Activated T-helper 2 cell treated with anti-CD3 and anti-CD28 coated beads, Interferon-gamma antibody, Interleukin-2, Interleukin-4, amounts not matched to agents 10 μg/mL and 5 μg/mL and 100 μg/mL, durations not matched to agents 14 hours and 24 hours and 36 hours (primary cell): Measurements from ENCODE around the gene SALL1. TPM values are rescaled to one million over a fixed set of nuclear protein-coding genes. Genes with fewer than 3 reads are reported as not detected.

Source experiments
- DNase-seq: peaks from one replicate; pipeline ENCODE4 v3.0.0; 2021; ENCODE audit warnings: low spot score
- H3K27ac Mint-ChIP-seq: one replicate; pipeline ENCODE4 v1.8.0; 2021; ENCODE audit warnings: mixed read lengths
- H3K27me3 Mint-ChIP-seq: one replicate; pipeline ENCODE4 v1.8.0; 2021; ENCODE audit warnings: low read depth, mixed read lengths
- H3K36me3 Mint-ChIP-seq: one replicate; pipeline ENCODE4 v1.8.0; 2021; ENCODE audit warnings: low read depth, mixed read lengths
- H3K4me1 Mint-ChIP-seq: one replicate; pipeline ENCODE4 v1.8.0; 2021; ENCODE audit warnings: low read depth, mixed read lengths
- H3K4me3 Mint-ChIP-seq: one replicate; pipeline ENCODE4 v1.8.0; 2021; ENCODE audit warnings: low read depth, mild to moderate bottlenecking, moderate library complexity, mixed read lengths
- H3K9me3 Mint-ChIP-seq: one replicate; pipeline ENCODE4 v1.8.0; 2021; ENCODE audit warnings: mixed read lengths
- intact Hi-C: fragments of 100-400 bp; cut with micrococcal nuclease; formaldehyde crosslinking; loops from one replicate; pipeline ENCODE4 v1.15.1; 2023
- total RNA-seq: library from RNA; stranded (reverse); gene quantifications from 2 replicates; pipeline ENCODE4 v1.2.3, GENCODE V29; 2022

The SALL1 gene
- total RNA-seq, 1 donor from 2014 or later: not detected

DNA sequence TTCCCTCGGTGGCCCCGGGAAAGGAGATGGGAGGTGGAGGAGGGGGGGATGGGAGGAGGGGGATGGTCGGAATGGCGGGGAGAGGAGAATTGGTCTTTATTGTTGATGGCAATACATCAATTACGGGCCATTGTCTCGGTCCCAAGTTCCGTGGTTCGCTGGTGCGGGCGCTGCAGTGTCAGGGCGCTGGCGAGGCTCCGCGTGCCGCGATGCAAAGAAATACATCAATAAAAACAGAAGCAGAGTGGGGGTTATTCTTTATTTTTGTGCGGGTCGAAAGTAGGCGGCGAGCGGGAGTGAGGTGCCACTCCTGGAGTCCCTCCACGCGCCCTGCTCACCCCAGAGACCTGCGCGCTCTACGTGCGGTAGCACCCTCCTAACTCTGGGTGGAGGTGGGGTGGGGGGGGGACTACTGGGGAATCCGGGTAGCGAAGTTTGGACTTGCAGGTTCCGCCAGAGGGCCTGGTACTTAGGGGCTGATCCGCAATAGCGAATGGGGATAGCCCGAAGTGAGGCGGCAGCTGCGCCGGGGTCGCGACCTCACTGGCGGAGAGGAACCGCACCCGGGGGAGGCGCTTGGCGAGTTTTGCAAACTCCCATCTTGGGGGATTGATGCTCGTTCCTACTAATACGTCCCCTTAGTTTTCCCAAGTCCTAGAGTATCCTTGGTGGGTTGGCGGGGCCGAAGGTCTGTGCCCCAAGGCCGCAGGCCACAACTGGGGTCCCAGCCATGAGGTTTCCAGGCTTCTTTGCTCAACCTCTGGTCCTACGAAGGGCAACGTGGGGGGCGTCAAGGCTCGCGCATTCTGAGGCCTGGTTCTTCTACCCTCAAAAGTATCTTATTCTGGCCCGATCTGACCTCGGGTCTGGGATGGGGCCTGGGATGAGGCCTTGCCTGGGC is 3.5 kb upstream of the SALL1 start:
- intact Hi-C loops: loop anchor here (5.0 to 10.0 kb wide), 3 partner anchors 610 to 1877 kb away; partner anchors contain the start of gene TOX3
- Mint-ChIP-seq H3K36me3 (peaks cover 6% of the 10 kb centered on the region), H3K4me1 (no peaks in the 10 kb centered on the region), H3K27ac (no peak overlapping the region), H3K27me3 (peaks cover 58% of the 10 kb centered on the region), H3K9me3 (no peaks in the 10 kb centered on the region), H3K4me3 (no peak overlapping the region)
- DNase-seq: no peak

DNA sequence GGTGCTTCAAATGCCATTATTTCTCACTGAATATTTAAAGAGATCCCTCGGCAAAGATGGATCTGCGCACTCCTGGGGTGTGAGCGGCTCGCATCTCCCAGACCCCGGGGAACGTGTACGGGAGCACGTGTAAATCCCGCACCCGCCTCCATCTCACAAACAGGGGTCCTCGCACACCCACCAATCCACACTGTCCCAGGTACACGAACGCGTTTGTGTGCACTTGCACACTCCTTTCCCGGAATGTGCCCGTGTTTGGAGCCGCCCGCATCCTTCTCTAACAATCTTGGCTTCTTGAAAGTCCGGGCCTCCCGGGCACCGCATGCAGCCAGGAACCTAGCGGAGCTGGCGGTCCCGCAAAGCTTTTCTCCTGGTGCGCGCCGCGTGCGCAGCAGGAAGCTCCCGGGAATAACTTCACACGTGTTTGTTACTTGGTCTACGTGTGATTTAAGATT is 2.5 kb upstream of the SALL1 start:
- Mint-ChIP-seq H3K27ac (peak overlapping the region; percentile 26), H3K9me3 (no peaks in the 10 kb centered on the region), H3K4me1 (no peaks in the 10 kb centered on the region), H3K27me3 (peaks cover 67% of the 10 kb centered on the region), H3K36me3 (peaks cover 6% of the 10 kb centered on the region), H3K4me3 (no peak overlapping the region)
- intact Hi-C loops: loop anchor here (5.0 to 10.0 kb wide), 3 partner anchors 611 to 1876 kb away; partner anchors contain the start of gene TOX3
- DNase-seq: no peak

DNA sequence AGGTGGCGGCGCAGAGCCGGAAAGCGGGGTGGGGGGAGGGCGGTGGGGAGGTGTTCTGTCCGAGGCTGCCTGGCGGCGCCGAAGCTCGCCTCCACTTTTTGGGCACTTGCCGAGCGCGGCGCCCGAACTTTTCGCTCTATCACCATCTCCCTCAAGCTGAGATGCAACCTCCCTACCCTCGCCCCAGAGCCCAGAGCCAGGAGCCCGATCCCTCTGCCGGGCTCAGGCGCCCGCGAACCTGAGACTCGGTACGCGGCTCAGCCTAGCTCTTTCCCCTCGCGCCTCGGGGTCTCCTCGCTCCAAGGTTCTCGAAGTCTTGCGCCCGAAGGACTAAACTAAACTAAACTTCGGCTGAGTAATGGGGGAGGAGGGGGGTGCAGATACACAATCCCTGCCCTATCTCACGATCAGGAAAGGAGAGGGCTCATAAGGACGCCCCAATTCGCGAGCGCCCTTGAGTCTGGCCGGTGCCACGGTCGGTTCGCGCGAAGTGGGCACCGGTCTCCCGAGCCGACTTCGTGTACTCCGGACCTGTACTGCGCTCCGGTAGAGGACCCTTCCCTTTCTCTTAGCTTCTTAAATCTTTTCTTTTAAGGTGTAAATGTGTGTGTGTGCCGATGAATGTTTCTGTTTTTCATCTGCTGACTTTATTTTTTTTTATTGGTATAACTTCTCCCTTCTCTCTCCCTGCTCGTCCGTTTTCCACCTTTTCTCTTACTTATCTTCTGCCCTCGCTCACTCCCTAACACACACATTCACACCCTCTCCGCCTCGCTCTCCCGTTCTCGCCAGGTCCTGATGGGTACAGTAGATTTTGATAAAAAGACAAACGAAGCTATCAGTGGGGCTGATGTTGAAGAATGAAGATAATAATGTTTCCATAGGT is 1.9 kb upstream of the SALL1 start:
- peaks cover 71% of the 10 kb centered on the region for H3K27me3 Mint-ChIP-seq
- H3K36me3 Mint-ChIP-seq: peaks cover 6% of the 10 kb centered on the region
- DNase-seq: no peak
- H3K9me3 Mint-ChIP-seq: no peaks in the 10 kb centered on the region
- H3K27ac Mint-ChIP-seq: peak overlapping the region; percentile 38
- intact Hi-C loops: loop anchor here (5.0 to 10.0 kb wide), 3 partner anchors 612 to 1876 kb away; partner anchors contain the start of gene TOX3
- H3K4me1 Mint-ChIP-seq: no peaks in the 10 kb centered on the region
- H3K4me3 Mint-ChIP-seq: no peak overlapping the region

DNA sequence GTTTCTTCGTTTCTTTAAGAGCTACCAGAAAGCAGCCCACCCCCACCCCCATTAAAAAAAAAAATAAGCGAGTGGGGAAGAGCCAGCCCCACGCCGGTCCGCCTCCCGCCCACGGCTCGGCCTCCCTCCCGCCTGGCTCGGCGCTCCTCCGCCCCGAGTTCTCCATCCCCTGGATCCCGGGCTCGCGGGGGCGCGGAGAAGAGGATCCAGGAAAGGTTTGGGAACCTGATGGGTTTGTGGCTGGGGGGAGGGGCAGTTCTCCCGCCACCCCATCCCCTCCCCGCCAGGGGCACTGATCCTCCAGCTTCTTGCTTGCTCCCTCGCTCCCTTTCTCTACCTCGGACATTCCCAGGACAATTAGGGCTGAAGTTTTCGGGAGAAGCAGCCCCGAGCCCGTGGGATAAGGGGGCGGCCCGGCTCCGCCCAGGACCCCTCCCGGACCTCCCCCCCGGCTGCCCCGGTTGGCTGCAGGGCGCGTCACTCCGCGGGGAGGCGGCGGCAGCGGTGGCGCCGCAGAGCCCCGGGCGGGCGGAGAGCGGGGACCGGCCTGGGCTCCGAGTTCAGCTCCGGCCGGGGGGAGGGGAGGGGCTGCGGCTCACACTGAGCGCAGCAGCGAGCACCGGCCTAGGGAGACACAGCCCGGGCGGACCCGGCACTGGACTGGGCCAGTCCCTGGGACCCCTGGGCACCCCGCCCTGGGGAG is 1.0 kb upstream of the SALL1 start:
- H3K9me3 Mint-ChIP-seq: no peaks in the 10 kb centered on the region
- peaks cover 69% of the 10 kb centered on the region for H3K27me3 Mint-ChIP-seq
- no peak overlapping the region for H3K27ac Mint-ChIP-seq
- no peak overlapping the region for H3K4me3 Mint-ChIP-seq
- no peak for DNase-seq
- no peaks in the 10 kb centered on the region for H3K4me1 Mint-ChIP-seq
- peaks cover 6% of the 10 kb centered on the region for H3K36me3 Mint-ChIP-seq
- intact Hi-C loops: loop anchor here (5.0 to 10.0 kb wide), 3 partner anchors 613 to 1875 kb away; partner anchors contain the start of gene TOX3

DNA sequence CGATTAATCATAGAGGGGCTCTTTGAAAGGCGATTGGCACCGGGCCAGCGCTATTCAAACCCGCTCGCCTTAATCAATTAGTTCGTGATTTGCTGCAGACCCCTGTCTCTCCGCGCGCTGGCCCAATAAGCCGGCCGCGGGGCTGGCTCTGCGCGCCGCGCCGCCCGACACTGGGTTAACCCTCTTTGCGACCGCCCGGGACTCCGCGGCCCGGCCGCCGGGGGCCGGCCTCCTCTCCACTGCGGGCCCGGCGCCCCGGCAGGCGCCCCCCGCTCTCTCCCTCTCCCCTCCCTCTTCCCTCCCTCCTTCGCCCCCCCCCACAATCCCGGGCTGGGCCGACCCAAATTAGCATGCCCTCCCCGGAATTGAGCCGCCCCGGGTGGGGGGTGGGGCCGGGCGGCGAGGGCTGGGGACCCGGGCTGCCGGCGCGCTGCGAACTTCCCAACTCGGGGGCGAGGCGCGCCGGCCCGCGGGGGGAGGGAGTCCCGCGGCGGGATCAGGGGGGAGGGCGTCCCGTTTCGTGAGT is 428 bp upstream of the SALL1 start:
- peaks cover 6% of the 10 kb centered on the region for H3K36me3 Mint-ChIP-seq
- H3K27me3 Mint-ChIP-seq: peaks cover 67% of the 10 kb centered on the region
- DNase-seq: no peak
- no peaks in the 10 kb centered on the region for H3K4me1 Mint-ChIP-seq
- H3K9me3 Mint-ChIP-seq: no peaks in the 10 kb centered on the region
- H3K4me3 Mint-ChIP-seq: no peak overlapping the region
- intact Hi-C loops: loop anchor here (5.0 to 10.0 kb wide), 3 partner anchors 613 to 1874 kb away; partner anchors contain the start of gene TOX3
- no peak overlapping the region for H3K27ac Mint-ChIP-seq

DNA sequence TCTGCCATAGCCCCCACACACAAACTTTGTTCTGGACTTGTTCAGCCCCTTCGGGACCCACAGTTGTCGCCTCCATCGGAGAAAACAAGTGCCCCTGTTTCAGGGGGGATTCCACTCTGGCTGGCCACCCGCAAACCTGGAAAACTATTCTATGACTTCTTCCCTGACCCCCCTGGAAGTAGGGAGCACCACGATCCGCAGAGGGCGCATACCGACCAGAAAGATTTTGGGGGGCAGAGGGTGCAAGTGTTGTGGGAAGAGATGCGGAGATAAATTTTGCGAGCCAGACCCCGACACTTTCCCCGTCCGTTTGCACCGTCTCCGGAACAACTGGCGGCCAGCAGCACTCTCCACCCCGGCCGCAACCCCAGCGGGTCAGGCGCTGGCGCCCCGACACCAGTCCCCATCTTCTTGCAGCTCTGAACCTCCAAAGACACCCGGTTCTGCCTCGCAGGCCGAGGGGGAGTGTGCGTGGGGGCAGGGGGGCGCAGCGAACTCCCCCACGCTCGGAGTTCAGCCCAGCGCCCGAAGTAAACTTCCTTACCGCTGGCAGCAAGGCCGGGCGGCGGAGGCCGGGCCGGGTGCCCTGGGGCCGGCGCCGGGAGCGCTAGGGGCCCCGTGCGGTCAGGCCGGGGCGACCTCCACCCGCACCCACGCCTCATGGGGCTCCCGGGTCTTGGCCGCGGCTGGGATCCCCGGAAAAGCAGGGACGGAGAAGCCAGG is 744 bp downstream of the SALL1 start:
- no peak overlapping the region for H3K4me3 Mint-ChIP-seq
- H3K4me1 Mint-ChIP-seq: no peaks in the 10 kb centered on the region
- H3K27me3 Mint-ChIP-seq: peaks cover 68% of the 10 kb centered on the region
- H3K36me3 Mint-ChIP-seq: peaks cover 6% of the 10 kb centered on the region
- H3K9me3 Mint-ChIP-seq: no peaks in the 10 kb centered on the region
- intact Hi-C loops: loop anchor here (5.0 to 10.0 kb wide), 3 partner anchors 614 to 1873 kb away; partner anchors contain the start of gene TOX3
- no peak overlapping the region for H3K27ac Mint-ChIP-seq
- no peak for DNase-seq

DNA sequence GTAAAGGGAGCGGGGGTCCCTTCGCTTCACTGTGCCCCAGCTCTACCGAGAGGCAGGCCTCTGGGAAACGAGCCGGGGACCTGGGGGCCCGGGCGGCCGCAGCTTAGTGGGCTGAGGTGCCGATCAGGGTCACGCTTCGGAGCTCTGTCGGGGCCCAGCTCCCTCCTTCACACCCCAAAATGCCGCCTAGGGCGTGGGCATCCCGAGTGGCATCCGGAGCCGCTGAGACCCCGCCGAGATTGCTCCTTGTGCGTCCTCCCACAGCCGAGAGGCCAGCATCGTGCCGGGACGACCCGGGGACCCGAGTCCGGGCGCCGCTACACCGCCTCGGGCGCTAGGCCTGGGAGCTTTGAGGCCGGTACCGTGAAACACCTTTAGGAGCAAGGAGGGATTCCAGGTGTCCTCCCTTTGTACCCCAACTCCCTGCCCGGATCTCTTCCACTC is 1.3 kb downstream of the SALL1 start:
- H3K27me3 Mint-ChIP-seq: peaks cover 66% of the 10 kb centered on the region
- no peak for DNase-seq
- H3K4me3 Mint-ChIP-seq: no peak overlapping the region
- no peaks in the 10 kb centered on the region for H3K9me3 Mint-ChIP-seq
- no peaks in the 10 kb centered on the region for H3K4me1 Mint-ChIP-seq
- H3K27ac Mint-ChIP-seq: no peak overlapping the region
- intact Hi-C loops: loop anchor here (5.0 to 10.0 kb wide), 3 partner anchors 615 to 1872 kb away; partner anchors contain the start of gene TOX3
- H3K36me3 Mint-ChIP-seq: peaks cover 6% of the 10 kb centered on the region

DNA sequence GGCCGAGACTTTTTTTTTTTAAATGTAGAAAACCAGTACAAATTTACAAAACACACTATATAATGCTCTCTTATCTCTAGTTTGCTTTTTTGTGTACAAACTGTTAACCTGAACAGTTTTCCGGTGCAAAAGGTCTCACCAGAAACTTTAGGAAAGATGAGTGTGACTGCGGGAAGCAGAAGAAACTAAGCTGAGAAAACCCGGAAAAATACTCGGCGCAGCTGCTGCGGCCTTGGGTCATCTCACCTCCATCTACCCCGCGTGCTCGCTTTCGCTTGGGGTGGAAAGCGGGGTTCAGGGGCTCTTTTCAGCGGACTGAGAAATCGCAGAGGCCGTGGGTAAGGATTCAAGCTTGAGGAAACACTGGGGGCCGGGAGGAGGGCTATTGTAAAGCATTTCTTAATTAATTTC is 1.8 kb downstream of the SALL1 start:
- H3K27ac Mint-ChIP-seq: no peak overlapping the region
- intact Hi-C loops: no loop called here
- H3K9me3 Mint-ChIP-seq: no peaks in the 10 kb centered on the region
- no peak for DNase-seq
- H3K4me3 Mint-ChIP-seq: no peak overlapping the region
- no peaks in the 10 kb centered on the region for H3K4me1 Mint-ChIP-seq
- H3K27me3 Mint-ChIP-seq: peaks cover 65% of the 10 kb centered on the region
- H3K36me3 Mint-ChIP-seq: peaks cover 6% of the 10 kb centered on the region

DNA sequence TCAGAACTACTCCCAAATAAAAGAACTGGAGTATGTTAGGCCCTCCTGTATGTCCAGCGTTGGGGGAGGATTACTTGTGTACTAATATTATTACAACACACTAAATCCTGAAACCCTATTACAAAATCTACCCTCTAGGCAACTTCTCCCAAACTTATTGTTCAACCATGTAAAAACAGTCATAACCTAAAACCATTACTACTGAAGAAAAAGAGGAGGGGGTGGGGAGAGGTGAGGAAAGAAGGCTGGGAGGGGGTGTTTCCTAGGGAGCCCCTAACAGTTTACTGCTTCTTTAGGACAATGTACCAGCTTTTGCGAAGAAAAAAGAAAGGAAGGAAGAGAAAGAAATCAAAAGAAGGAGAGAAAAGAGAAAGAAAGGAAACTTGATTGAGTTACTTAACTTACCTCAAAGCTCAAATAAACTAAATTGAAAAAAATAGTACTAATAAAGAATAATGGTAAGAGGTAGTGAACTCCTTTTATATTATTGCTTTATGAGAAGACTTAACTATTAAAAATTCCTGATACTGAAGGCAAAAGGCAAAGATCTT is 2.3 kb downstream of the SALL1 start:
- intact Hi-C loops: no loop called here
- peaks cover 6% of the 10 kb centered on the region for H3K36me3 Mint-ChIP-seq
- no peak overlapping the region for H3K4me3 Mint-ChIP-seq
- no peaks in the 10 kb centered on the region for H3K9me3 Mint-ChIP-seq
- peaks cover 60% of the 10 kb centered on the region for H3K27me3 Mint-ChIP-seq
- H3K4me1 Mint-ChIP-seq: no peaks in the 10 kb centered on the region
- DNase-seq: no peak
- H3K27ac Mint-ChIP-seq: no peak overlapping the region

DNA sequence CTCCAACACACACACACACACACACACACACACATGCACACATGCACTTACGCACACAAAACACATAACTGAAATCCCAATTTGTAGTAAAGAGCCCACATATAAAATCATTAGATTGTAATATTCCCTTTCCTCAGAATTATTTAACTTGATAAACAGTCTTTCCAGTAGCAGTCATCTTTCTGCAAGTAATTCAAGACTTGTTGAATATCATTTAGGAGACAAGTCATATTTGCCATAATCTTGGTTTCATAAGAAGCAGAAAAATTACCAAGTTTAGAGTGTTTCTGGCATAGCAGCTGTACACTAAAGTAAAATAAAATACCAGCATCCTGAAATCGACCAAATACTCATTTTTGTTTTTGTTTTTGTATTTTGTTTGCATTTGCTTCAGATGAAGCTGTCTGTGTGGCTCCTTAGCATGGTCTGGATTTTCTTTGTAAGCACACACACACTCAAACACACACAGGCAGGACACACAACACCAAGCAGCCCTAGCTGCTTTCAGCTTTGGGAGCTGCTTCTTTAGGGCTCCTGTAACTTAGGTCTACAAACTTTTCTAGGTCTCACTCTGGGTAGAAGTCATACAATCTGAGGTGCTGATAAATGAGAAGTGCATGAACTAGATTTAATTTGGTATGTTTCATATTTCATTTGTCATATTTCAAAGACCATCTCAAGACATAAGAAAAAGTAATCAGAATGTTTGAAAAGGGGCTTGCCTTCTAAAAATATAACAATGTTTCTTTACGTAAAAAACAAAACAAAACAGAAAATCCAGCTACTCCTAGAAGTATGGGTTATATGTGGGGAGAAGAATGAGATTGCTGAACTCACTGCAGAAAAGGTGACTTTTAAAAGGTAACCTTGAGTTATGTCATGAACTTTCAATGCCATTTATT is 3.0 kb downstream of the SALL1 start:
- no peak overlapping the region for H3K4me3 Mint-ChIP-seq
- H3K27ac Mint-ChIP-seq: no peak overlapping the region
- no peaks in the 10 kb centered on the region for H3K4me1 Mint-ChIP-seq
- H3K9me3 Mint-ChIP-seq: no peaks in the 10 kb centered on the region
- intact Hi-C loops: no loop called here
- H3K36me3 Mint-ChIP-seq: peaks cover under 1% of the 10 kb centered on the region
- DNase-seq: no peak
- H3K27me3 Mint-ChIP-seq: peaks cover 52% of the 10 kb centered on the region
